Osteoblast (primary cell): ENCODE results near the gene NAB2. TPM values are rescaled to one million over a fixed set of nuclear protein-coding genes. Genes with fewer than 3 reads are reported as not detected.

ENCODE experiments used
- DNase-seq: peaks from one replicate; pipeline ENCODE4 v3.0.0; 2011; ENCODE audit warnings: low spot score, mixed read lengths; ENCODE audit not compliant: insufficient read length; ENCODE audit errors: missing footprints
- H2AFZ ChIP-seq: 2 replicates; pipeline ENCODE4 v1.6.0; 2011; ENCODE audit warnings: mild to moderate bottlenecking, low read length
- H3K27ac ChIP-seq: 2 replicates; pipeline ENCODE4 v1.5.1; 2011; ENCODE audit warnings: mild to moderate bottlenecking, low read depth, low read length, moderate library complexity
- H3K27me3 ChIP-seq: 2 replicates; pipeline ENCODE4 v1.6.0; 2012; ENCODE audit warnings: mild to moderate bottlenecking, control low read depth, inconsistent platforms, low read length, moderate library complexity; ENCODE audit not compliant: insufficient read depth
- H3K36me3 ChIP-seq: 2 replicates; pipeline ENCODE4 v1.5.1; 2011; ENCODE audit warnings: mild to moderate bottlenecking, low read length, control low read depth, moderate library complexity; ENCODE audit not compliant: insufficient read depth
- H3K4me1 ChIP-seq: 2 replicates; pipeline ENCODE4 v1.5.1; 2011; ENCODE audit warnings: mild to moderate bottlenecking, low read length, control low read depth, moderate library complexity; ENCODE audit not compliant: insufficient read depth
- H3K4me2 ChIP-seq: 2 replicates; pipeline ENCODE4 v1.6.0; 2011; ENCODE audit warnings: mild to moderate bottlenecking, low read length; ENCODE audit not compliant: insufficient read depth
- H3K4me3 ChIP-seq: fragments of 200-600 bp; sonication (generic); 3 replicates; pipeline ENCODE4 v1.5.1; 2012; ENCODE audit warnings: mild to moderate bottlenecking, low read length, inconsistent platforms; ENCODE audit not compliant: insufficient read depth
- H3K79me2 ChIP-seq: 2 replicates; pipeline ENCODE4 v1.6.0; 2012; ENCODE audit warnings: mild to moderate bottlenecking, low read length, control low read depth, inconsistent platforms; ENCODE audit not compliant: insufficient read depth
- H3K9me3 ChIP-seq: 2 replicates; pipeline ENCODE4 v1.5.1; 2011; ENCODE audit warnings: low read depth, low read length, control low read depth
- H4K20me1 ChIP-seq: 2 replicates; pipeline ENCODE4 v1.6.0; 2012; ENCODE audit warnings: mild to moderate bottlenecking, low read length, control low read depth; ENCODE audit not compliant: insufficient read depth
- CTCF ChIP-seq: IDR thresholded peaks from 2 replicates; pipeline ENCODE4 v1.5.1; 2011; ENCODE audit warnings: mild to moderate bottlenecking, low read depth, low read length, moderate library complexity; ENCODE audit errors: extremely low read depth
- total RNA-seq: library from RNA; depleted of rRNA; stranded (reverse); fragments of >200 nt; gene quantifications from 2 replicates; pipeline ENCODE4 v1.2.3, GENCODE V29; 2012

The NAB2 gene
- total RNA-seq, 1 donor, result 70.9 TPM

GRCh38 chr12:57046947-57047890 is 41.7 kb upstream of the NAB2 start:
- peaks cover 18% of the 10 kb centered on the region for H3K27me3 ChIP-seq
- H3K4me1 ChIP-seq, result peaks cover 10% of the 10 kb centered on the region
- H3K4me2 ChIP-seq, result no peak overlapping the region
- H3K9me3 ChIP-seq, result no peaks in the 10 kb centered on the region
- no peaks in the 10 kb centered on the region for H4K20me1 ChIP-seq
- no peaks in the 10 kb centered on the region for H3K36me3 ChIP-seq
- no peak for TF ChIP-seq CTCF
- no peak overlapping the region for H2AFZ ChIP-seq
- no peak overlapping the region for H3K27ac ChIP-seq
- H3K79me2 ChIP-seq, result no peaks in the 10 kb centered on the region
- H3K4me3 ChIP-seq, result no peak overlapping the region
- no peak for DNase-seq

- Histone ChIP-seq H3K4me2 (no peak overlapping the region), H3K27me3 (peaks cover 13% of the 10 kb centered on the region)
- DNase-seq, result no peak
Observed at GRCh38 chr12:57047981-57048380, 40.9 kb upstream of the NAB2 start.

GRCh38 chr12:57048423-57049118 is 40.3 kb upstream of the NAB2 start:
- no peaks in the 10 kb centered on the region for H3K79me2 ChIP-seq
- no peak for DNase-seq
- H3K36me3 ChIP-seq, result no peaks in the 10 kb centered on the region
- H4K20me1 ChIP-seq, result no peaks in the 10 kb centered on the region
- H3K4me3 ChIP-seq, result no peak overlapping the region
- no peak overlapping the region for H2AFZ ChIP-seq
- no peaks in the 10 kb centered on the region for H3K9me3 ChIP-seq
- peaks cover 9% of the 10 kb centered on the region for H3K27me3 ChIP-seq
- no peak for TF ChIP-seq CTCF
- H3K27ac ChIP-seq, result no peak overlapping the region
- H3K4me1 ChIP-seq, result peaks cover 10% of the 10 kb centered on the region
- no peak overlapping the region for H3K4me2 ChIP-seq

More at GRCh38 chr12:57047981-57048380, 40.9 kb upstream of the NAB2 start:
- H3K79me2 ChIP-seq, result no peaks in the 10 kb centered on the region
- no peak for TF ChIP-seq CTCF
- H3K36me3 ChIP-seq, result no peaks in the 10 kb centered on the region
- no peaks in the 10 kb centered on the region for H3K9me3 ChIP-seq
- no peak overlapping the region for H2AFZ ChIP-seq
- H3K4me1 ChIP-seq, result peaks cover 10% of the 10 kb centered on the region
- H3K27ac ChIP-seq, result no peak overlapping the region
- H4K20me1 ChIP-seq, result no peaks in the 10 kb centered on the region
- no peak overlapping the region for H3K4me3 ChIP-seq

GRCh38 chr12:57049119-57049446 is 39.8 kb upstream of the NAB2 start:
- no peaks in the 10 kb centered on the region for H4K20me1 ChIP-seq
- H2AFZ ChIP-seq, result no peak overlapping the region
- DNase-seq, result no peak
- H3K4me3 ChIP-seq, result no peak overlapping the region
- H3K79me2 ChIP-seq, result no peaks in the 10 kb centered on the region
- TF ChIP-seq CTCF, result no peak
- no peak overlapping the region for H3K27ac ChIP-seq
- H3K36me3 ChIP-seq, result no peaks in the 10 kb centered on the region
- H3K27me3 ChIP-seq, result peaks cover 7% of the 10 kb centered on the region
- H3K4me2 ChIP-seq, result no peak overlapping the region
- H3K4me1 ChIP-seq, result peaks cover 10% of the 10 kb centered on the region
- no peaks in the 10 kb centered on the region for H3K9me3 ChIP-seq
